ENCODE measurements around the gene SYNGAP1. TPM values are rescaled to one million over a fixed set of nuclear protein-coding genes. Genes with fewer than 3 reads are reported as not detected.

SYNGAP1 gene
- total RNA-seq, 1 donor from 2014 or later: 36.1 TPM

- Histone ChIP-seq H3K4me1 (ENCODE audit: insufficient read depth, low read length) (no peaks in the 10 kb centered on the region), H3K4me3 (ENCODE audit: insufficient read depth, low read depth, low read length) (no peak overlapping the region), H3K4me2 (ENCODE audit: low read length) (no peak overlapping the region), H2AFZ (ENCODE audit: low read depth, low read length) (no peak overlapping the region), H3K9ac (ENCODE audit: low read length) (no peak overlapping the region), H4K20me1 (ENCODE audit: insufficient read depth, low read length) (peaks cover 7% of the 10 kb centered on the region), H3K36me3 (ENCODE audit: insufficient read depth, low read length) (peaks cover 17% of the 10 kb centered on the region), H3K79me2 (ENCODE audit: insufficient read depth, low read length) (peaks cover 9% of the 10 kb centered on the region), H3K27me3 (ENCODE audit: insufficient read depth, low read length) (no peaks in the 10 kb centered on the region), H3K9me3 (ENCODE audit: insufficient read depth, low read depth, low read length) (no peaks in the 10 kb centered on the region), H3K27ac (ENCODE audit: low read depth, low read length) (no peak overlapping the region)
- FAIRE-seq: no peak
- no peak for DNase-seq (ENCODE audit: low read depth)
- Mint-ChIP-seq H3K36me3 (ENCODE audit: low read depth, unreplicated experiment) (peaks cover 7% of the 10 kb centered on the region), H3K4me3 (ENCODE audit: unreplicated experiment) (peak overlapping the region; percentile 20), H3K27ac (ENCODE audit: unreplicated experiment) (no peak overlapping the region), H3K4me1 (ENCODE audit: low read depth, unreplicated experiment) (no peaks in the 10 kb centered on the region), H3K27me3 (ENCODE audit: low read depth, unreplicated experiment) (no peaks in the 10 kb centered on the region), H3K9me3 (ENCODE audit: unreplicated experiment) (no peaks in the 10 kb centered on the region)
- no peak for TF ChIP-seq CTCF (IDR thresholded peaks at IDR 0.05; ENCODE audit: insufficient read depth, low read depth, low read length)
- no peak for TF ChIP-seq EZH2 (IDR thresholded peaks at IDR 0.05; ENCODE audit: insufficient read depth, low read length)
Measured at GRCh38 chr6:33405386-33405940, 14.4 kb upstream of the SYNGAP1 start.

- Histone ChIP-seq H3K9me3 (ENCODE audit: insufficient read depth, low read depth, low read length) (no peaks in the 10 kb centered on the region), H2AFZ (ENCODE audit: low read depth, low read length) (no peak overlapping the region), H3K9ac (ENCODE audit: low read length) (no peak overlapping the region), H3K27ac (ENCODE audit: low read depth, low read length) (no peak overlapping the region), H3K27me3 (ENCODE audit: insufficient read depth, low read length) (no peaks in the 10 kb centered on the region), H3K4me2 (ENCODE audit: low read length) (no peak overlapping the region), H3K4me1 (ENCODE audit: insufficient read depth, low read length) (no peaks in the 10 kb centered on the region), H3K4me3 (ENCODE audit: insufficient read depth, low read depth, low read length) (no peak overlapping the region), H3K79me2 (ENCODE audit: insufficient read depth, low read length) (peaks cover 10% of the 10 kb centered on the region), H4K20me1 (ENCODE audit: insufficient read depth, low read length) (peaks cover 7% of the 10 kb centered on the region), H3K36me3 (ENCODE audit: insufficient read depth, low read length) (peaks cover 17% of the 10 kb centered on the region)
- Mint-ChIP-seq H3K4me1 (ENCODE audit: low read depth, unreplicated experiment) (no peaks in the 10 kb centered on the region), H3K27me3 (ENCODE audit: low read depth, unreplicated experiment) (no peaks in the 10 kb centered on the region), H3K36me3 (ENCODE audit: low read depth, unreplicated experiment) (peaks cover 7% of the 10 kb centered on the region), H3K27ac (ENCODE audit: unreplicated experiment) (no peak overlapping the region), H3K4me3 (ENCODE audit: unreplicated experiment) (no peak overlapping the region), H3K9me3 (ENCODE audit: unreplicated experiment) (no peaks in the 10 kb centered on the region)
- TF ChIP-seq CTCF (IDR thresholded peaks at IDR 0.05; ENCODE audit: insufficient read depth, low read depth, low read length): no peak
- no peak for TF ChIP-seq EZH2 (IDR thresholded peaks at IDR 0.05; ENCODE audit: insufficient read depth, low read length)
- no peak for FAIRE-seq
- no peak for DNase-seq (ENCODE audit: low read depth)
Measured at GRCh38 chr6:33406126-33406525, 13.7 kb upstream of the SYNGAP1 start.

GRCh38 chr6:33407132-33407718 lies 12.6 kb upstream of the SYNGAP1 start:
- Histone ChIP-seq H3K27me3 (ENCODE audit: insufficient read depth, low read length) (no peaks in the 10 kb centered on the region), H3K27ac (ENCODE audit: low read depth, low read length) (no peak overlapping the region), H3K4me1 (ENCODE audit: insufficient read depth, low read length) (no peaks in the 10 kb centered on the region), H3K9ac (ENCODE audit: low read length) (no peak overlapping the region), H3K9me3 (ENCODE audit: insufficient read depth, low read depth, low read length) (no peaks in the 10 kb centered on the region), H3K79me2 (ENCODE audit: insufficient read depth, low read length) (peaks cover 17% of the 10 kb centered on the region), H3K4me2 (ENCODE audit: low read length) (no peak overlapping the region), H3K36me3 (ENCODE audit: insufficient read depth, low read length) (peaks cover 17% of the 10 kb centered on the region), H3K4me3 (ENCODE audit: insufficient read depth, low read depth, low read length) (no peak overlapping the region), H2AFZ (ENCODE audit: low read depth, low read length) (no peak overlapping the region), H4K20me1 (ENCODE audit: insufficient read depth, low read length) (peaks cover 9% of the 10 kb centered on the region)
- peaks cover 7% of the 10 kb centered on the region for H3K36me3 Mint-ChIP-seq (ENCODE audit: low read depth, unreplicated experiment)
- no peaks in the 10 kb centered on the region for H3K9me3 Mint-ChIP-seq (ENCODE audit: unreplicated experiment)
- DNase-seq (ENCODE audit: low read depth): peak; percentile 26
- H3K27ac Mint-ChIP-seq (ENCODE audit: unreplicated experiment): no peak overlapping the region
- no peak overlapping the region for H3K4me3 Mint-ChIP-seq (ENCODE audit: unreplicated experiment)
- H3K27me3 Mint-ChIP-seq (ENCODE audit: low read depth, unreplicated experiment): no peaks in the 10 kb centered on the region
- H3K4me1 Mint-ChIP-seq (ENCODE audit: low read depth, unreplicated experiment): peaks cover 2% of the 10 kb centered on the region
- TF ChIP-seq CTCF (IDR thresholded peaks at IDR 0.05; ENCODE audit: insufficient read depth, low read depth, low read length): peak; percentile 17
- TF ChIP-seq EZH2 (IDR thresholded peaks at IDR 0.05; ENCODE audit: insufficient read depth, low read length): no peak
- no peak for FAIRE-seq
